ENCODE results near the gene L1TD1.

GRCh38 chr1:62229932-62230331 lies 35.3 kb downstream of the L1TD1 start:
- TF ChIP-seq, protein P1, sequence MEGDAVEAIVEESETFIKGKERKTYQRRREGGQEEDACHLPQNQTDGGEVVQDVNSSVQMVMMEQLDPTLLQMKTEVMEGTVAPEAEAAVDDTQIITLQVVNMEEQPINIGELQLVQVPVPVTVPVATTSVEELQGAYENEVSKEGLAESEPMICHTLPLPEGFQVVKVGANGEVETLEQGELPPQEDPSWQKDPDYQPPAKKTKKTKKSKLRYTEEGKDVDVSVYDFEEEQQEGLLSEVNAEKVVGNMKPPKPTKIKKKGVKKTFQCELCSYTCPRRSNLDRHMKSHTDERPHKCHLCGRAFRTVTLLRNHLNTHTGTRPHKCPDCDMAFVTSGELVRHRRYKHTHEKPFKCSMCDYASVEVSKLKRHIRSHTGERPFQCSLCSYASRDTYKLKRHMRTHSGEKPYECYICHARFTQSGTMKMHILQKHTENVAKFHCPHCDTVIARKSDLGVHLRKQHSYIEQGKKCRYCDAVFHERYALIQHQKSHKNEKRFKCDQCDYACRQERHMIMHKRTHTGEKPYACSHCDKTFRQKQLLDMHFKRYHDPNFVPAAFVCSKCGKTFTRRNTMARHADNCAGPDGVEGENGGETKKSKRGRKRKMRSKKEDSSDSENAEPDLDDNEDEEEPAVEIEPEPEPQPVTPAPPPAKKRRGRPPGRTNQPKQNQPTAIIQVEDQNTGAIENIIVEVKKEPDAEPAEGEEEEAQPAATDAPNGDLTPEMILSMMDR (IDR thresholded peaks at IDR 0.05), result no peak
- no peak for TF ChIP-seq EP300 (IDR thresholded peaks at IDR 0.05)
- TF ChIP-seq POLR2A (IDR thresholded peaks at IDR 0.05), result no peak
- TF ChIP-seq POLR2AphosphoS5 (IDR thresholded peaks at IDR 0.05), result no peak

Measured in stomach (tissue), 4 donors.